OCI-LY3 (cell line): Measurements from ENCODE around the gene RAD51B.
A peak's percentile ranks its signal among the peaks of the same experiment; 100 is the strongest.

ENCODE experiments used
- H2AFZ ChIP-seq: fragments of 200-600, 300-600 bp; shearing (Covaris generic); 2 replicates; pipeline ENCODE4 v1.6.0; 2014; ENCODE audit warnings: antibody characterized with exemption, low read depth, low read length
- H3K27ac ChIP-seq: fragments of 200-600, 300-600 bp; sonication (generic); 2 replicates; pipeline ENCODE4 v1.5.1; 2014; ENCODE audit warnings: mild to moderate bottlenecking, low read length, moderate library complexity, mixed read lengths
- H3K27me3 ChIP-seq: fragments of 200-600, 300-600 bp; sonication (generic); 2 replicates; pipeline ENCODE4 v1.6.1; 2014; ENCODE audit warnings: low read depth, low read length, mixed read lengths
- H3K36me3 ChIP-seq: fragments of 200-600, 300-600 bp; sonication (generic); replicated peaks from 2 replicates; pipeline ENCODE3; 2014; ENCODE audit warnings: low read depth, low read length, mixed read lengths
- H3K4me1 ChIP-seq: fragments of 300-600, 200-600 bp; sonication (generic); 2 replicates; pipeline ENCODE4 v1.6.1; 2014; ENCODE audit warnings: low read length, mixed read lengths
- H3K4me2 ChIP-seq: fragments of 200-600, 300-600 bp; sonication (generic); 2 replicates; pipeline ENCODE4 v1.6.1; 2014; ENCODE audit warnings: low read length, mixed read lengths
- H3K4me3 ChIP-seq: fragments of 300-600, 200-600 bp; sonication (generic); 2 replicates; pipeline ENCODE4 v1.5.1; 2014; ENCODE audit warnings: antibody characterized with exemption, mild to moderate bottlenecking, low read length, moderate library complexity
- H3K79me2 ChIP-seq: fragments of 300-600, 200-600 bp; shearing (Covaris generic); 2 replicates; pipeline ENCODE4 v1.6.1; 2014; ENCODE audit warnings: mild to moderate bottlenecking, low read length, mixed read lengths
- H3K9ac ChIP-seq: fragments of 300-600, 200-600 bp; shearing (Covaris generic); 2 replicates; pipeline ENCODE4 v1.6.0; 2014; ENCODE audit warnings: mild to moderate bottlenecking, low read length, moderate library complexity
- H3K9me3 ChIP-seq: fragments of 200-600, 300-600 bp; shearing (Covaris generic); 2 replicates; pipeline ENCODE4 v1.6.1; 2014; ENCODE audit warnings: low read length, mixed read lengths; ENCODE audit not compliant: insufficient read depth
- H4K20me1 ChIP-seq: fragments of 200-600, 300-600 bp; sonication (generic); 2 replicates; pipeline ENCODE4 v1.6.1; 2016; ENCODE audit warnings: low read length, mixed read lengths; ENCODE audit not compliant: insufficient read depth
- EZH2phosphoT487 ChIP-seq: fragments of 200-600 bp; shearing (Covaris generic); IDR thresholded peaks from 2 replicates; pipeline ENCODE4 v1.6.1; 2018; ENCODE audit warnings: antibody characterized with exemption, mixed run types, low read depth
- TF ChIP-seq, protein P1 (sequence below): fragments of 200-600, 300-600 bp; sonication (generic); IDR thresholded peaks from 2 replicates; pipeline ENCODE4 v1.5.1; 2014; ENCODE audit warnings: antibody characterized with exemption, low read length, low read depth

RAD51B gene

DNA sequence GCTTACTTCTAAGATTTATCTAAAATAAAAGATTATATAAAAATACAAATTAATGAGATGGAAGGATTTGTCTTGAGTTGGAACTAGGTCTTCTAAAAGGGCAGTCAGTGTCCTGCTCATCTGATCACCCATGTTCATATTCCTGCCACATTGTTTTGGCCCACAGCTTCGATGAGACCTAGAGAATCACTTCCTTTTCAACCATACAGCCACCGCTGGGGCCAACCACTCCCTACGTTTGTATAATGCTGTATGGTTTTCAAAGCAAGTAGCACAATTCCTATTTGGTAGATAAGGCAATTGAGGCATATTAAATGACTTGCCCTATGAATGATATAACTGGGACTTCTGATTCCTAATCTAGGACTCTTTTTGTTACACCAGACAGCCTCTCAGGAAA lies 723.9 kb downstream of the RAD51B start:
- H3K4me1 ChIP-seq, result peaks cover 14% of the 10 kb centered on the region
- H3K36me3 ChIP-seq, result no peaks in the 10 kb centered on the region
- TF ChIP-seq EZH2phosphoT487, result no peak
- TF ChIP-seq, protein P1, sequence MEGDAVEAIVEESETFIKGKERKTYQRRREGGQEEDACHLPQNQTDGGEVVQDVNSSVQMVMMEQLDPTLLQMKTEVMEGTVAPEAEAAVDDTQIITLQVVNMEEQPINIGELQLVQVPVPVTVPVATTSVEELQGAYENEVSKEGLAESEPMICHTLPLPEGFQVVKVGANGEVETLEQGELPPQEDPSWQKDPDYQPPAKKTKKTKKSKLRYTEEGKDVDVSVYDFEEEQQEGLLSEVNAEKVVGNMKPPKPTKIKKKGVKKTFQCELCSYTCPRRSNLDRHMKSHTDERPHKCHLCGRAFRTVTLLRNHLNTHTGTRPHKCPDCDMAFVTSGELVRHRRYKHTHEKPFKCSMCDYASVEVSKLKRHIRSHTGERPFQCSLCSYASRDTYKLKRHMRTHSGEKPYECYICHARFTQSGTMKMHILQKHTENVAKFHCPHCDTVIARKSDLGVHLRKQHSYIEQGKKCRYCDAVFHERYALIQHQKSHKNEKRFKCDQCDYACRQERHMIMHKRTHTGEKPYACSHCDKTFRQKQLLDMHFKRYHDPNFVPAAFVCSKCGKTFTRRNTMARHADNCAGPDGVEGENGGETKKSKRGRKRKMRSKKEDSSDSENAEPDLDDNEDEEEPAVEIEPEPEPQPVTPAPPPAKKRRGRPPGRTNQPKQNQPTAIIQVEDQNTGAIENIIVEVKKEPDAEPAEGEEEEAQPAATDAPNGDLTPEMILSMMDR, result no peak
- H3K4me3 ChIP-seq, result no peak overlapping the region
- H3K9me3 ChIP-seq, result no peaks in the 10 kb centered on the region
- no peaks in the 10 kb centered on the region for H4K20me1 ChIP-seq
- H3K4me2 ChIP-seq, result no peak overlapping the region
- H3K79me2 ChIP-seq, result no peaks in the 10 kb centered on the region
- no peak overlapping the region for H3K9ac ChIP-seq
- no peak overlapping the region for H3K27ac ChIP-seq
- no peaks in the 10 kb centered on the region for H3K27me3 ChIP-seq
- H2AFZ ChIP-seq, result no peak overlapping the region

DNA sequence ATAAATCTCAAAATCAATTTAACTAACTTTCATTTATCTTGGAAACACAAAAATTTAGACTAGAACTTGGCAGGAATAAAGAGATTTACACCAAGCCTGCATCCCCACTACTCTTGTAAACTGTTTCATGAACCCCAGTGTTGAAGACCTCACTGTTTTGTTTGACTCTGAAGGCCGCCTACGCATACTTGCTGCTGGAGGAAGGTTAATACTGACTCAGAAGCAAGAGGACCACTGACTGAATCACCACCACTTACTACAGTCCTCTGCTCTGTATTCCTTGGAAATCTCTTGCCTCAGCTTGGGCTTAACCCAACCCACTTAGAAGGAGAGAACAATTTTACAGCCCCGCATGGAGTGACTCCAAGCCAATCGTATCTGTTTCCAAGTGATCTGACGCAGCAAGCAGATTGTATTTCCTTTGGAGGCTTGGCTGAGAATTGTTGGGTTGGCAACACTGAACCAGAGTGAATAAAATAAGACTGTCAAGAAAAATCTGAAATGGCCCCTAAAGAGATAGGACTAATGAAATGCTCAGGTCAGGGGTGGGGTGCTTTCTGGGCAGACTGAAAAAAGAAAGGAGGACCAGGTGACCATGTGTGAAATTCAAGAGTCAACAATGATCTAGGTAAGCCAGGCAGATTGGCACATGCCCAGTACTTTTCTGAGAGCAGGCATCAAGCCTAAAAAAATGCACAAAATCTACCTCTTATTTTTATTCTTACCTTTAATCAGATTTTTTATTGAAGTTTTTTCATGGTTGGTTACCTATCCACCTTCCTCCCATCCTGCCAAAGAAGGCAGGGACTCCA lies 724.7 kb downstream of the RAD51B start:
- Histone ChIP-seq H3K4me2 (no peak overlapping the region), H3K36me3 (no peaks in the 10 kb centered on the region), H3K27me3 (no peaks in the 10 kb centered on the region), H3K4me1 (peaks cover 14% of the 10 kb centered on the region), H3K9me3 (no peaks in the 10 kb centered on the region), H4K20me1 (no peaks in the 10 kb centered on the region), H3K27ac (no peak overlapping the region), H2AFZ (no peak overlapping the region), H3K4me3 (no peak overlapping the region), H3K9ac (no peak overlapping the region), H3K79me2 (no peaks in the 10 kb centered on the region)
- TF ChIP-seq EZH2phosphoT487, result no peak
- TF ChIP-seq, protein P1, result no peak

DNA sequence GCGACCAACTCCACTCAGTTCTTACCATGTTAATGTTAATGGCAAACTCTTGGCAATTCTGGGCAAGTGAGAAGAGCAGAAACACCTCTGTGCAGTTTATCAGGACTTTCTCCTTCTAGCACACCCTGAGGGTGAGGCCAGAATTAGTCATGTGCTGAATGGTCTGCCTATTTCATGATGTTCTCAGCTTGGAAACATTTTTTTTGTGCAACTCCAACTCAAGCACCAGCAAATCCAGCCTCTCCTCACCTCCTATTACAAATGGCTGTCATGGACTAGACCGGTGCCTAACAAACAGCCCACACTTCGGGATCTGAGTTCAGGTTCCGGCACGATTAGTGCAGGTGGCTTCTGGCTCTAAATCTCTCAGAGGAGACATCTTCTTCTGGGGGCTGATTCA lies 727.3 kb downstream of the RAD51B start:
- Histone ChIP-seq H3K79me2 (no peaks in the 10 kb centered on the region), H3K4me3 (no peak overlapping the region), H3K4me2 (peak overlapping the region; percentile 33), H2AFZ (peak overlapping the region; percentile 75; the same call in 1 of the 2 replicates), H3K4me1 (peaks cover 14% of the 10 kb centered on the region), H3K27me3 (no peaks in the 10 kb centered on the region), H4K20me1 (no peaks in the 10 kb centered on the region), H3K36me3 (no peaks in the 10 kb centered on the region), H3K9ac (no peak overlapping the region), H3K9me3 (no peaks in the 10 kb centered on the region), H3K27ac (no peak overlapping the region)
- TF ChIP-seq, protein P1, result no peak

DNA sequence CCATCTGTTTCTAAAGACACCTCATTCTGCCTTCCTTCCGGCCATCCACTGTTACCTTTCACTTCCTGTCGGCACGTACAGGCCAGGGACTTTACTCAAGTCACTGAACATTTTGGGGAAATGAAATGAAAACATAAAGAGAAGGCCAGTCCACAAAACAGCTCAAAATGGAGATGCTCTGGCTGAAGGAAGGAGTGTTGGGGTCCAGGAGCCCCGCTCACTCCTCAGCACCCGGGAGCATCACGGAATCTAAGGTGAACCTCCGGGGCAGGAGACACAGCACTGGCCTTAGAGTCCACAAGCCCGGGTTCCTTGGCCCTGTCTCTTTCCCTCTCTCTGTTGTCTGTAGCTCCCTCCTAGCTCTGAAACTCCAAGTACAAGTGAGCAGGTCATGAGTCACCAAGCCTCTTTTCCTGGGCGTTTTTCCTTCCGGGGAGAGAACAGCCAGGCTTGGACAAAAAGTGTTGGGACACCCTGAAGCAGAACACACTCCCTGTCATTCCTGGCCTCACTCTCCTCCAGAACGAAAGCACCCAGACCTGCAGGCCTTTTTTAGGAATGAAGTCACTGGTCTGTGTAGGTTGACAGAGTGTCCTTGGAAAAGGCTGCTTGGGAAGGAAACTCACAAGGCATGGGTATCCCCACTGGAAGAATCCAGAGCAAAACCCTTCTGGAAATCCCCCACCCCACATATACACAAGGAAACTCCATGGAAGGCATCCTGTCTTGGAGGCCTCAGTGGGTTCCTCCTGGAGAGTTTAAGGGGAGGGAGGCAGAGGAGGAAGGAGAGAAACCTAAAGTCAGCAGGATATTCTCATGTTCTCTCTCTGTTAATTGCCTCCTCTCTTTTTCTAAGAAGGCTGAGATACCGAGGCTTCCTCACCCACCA lies 728.0 kb downstream of the RAD51B start:
- H3K4me1 ChIP-seq, result peaks cover 16% of the 10 kb centered on the region
- H4K20me1 ChIP-seq, result no peaks in the 10 kb centered on the region
- no peaks in the 10 kb centered on the region for H3K9me3 ChIP-seq
- H3K4me3 ChIP-seq, result no peak overlapping the region
- TF ChIP-seq, protein P1, result no peak
- TF ChIP-seq EZH2phosphoT487, result no peak
- H3K9ac ChIP-seq, result no peak overlapping the region
- H3K27me3 ChIP-seq, result no peaks in the 10 kb centered on the region
- no peak overlapping the region; the same call in 1 of the 2 replicates for H3K27ac ChIP-seq
- no peaks in the 10 kb centered on the region for H3K36me3 ChIP-seq
- H3K4me2 ChIP-seq, result peak overlapping the region; percentile 33
- no peaks in the 10 kb centered on the region for H3K79me2 ChIP-seq
- H2AFZ ChIP-seq, result peak overlapping the region; percentile 75; the same call in 1 of the 2 replicates
